Neural cell (in vitro differentiated cells): ENCODE data around the gene BRF1. TPM values are rescaled to one million over a fixed set of nuclear protein-coding genes. Genes with fewer than 3 reads are reported as not detected.

Source experiments
- H2AFZ ChIP-seq: fragments of 200-600, 300-800 bp; sonication (generic), shearing (Covaris generic); 2 replicates; pipeline ENCODE4 v1.6.0; 2014; ENCODE audit warnings: low read depth, mild to moderate bottlenecking, antibody characterized with exemption, low read length, moderate library complexity
- H3F3A ChIP-seq: fragments of 200-600 bp; shearing (Covaris generic); 2 replicates; pipeline ENCODE4 v1.6.1; 2016; ENCODE audit warnings: mild to moderate bottlenecking, moderate library complexity, mixed read lengths, antibody characterized with exemption, low read length; ENCODE audit not compliant: insufficient read depth, poor library complexity, severe bottlenecking
- H3K27ac ChIP-seq: fragments of 200-600, 300-800 bp; sonication (generic), shearing (Covaris generic); 2 replicates; pipeline ENCODE4 v1.5.1; 2014; ENCODE audit warnings: mild to moderate bottlenecking, low read length, moderate library complexity
- H3K27me3 ChIP-seq: fragments of 300-800, 200-600 bp; sonication (generic), shearing (Covaris generic); 2 replicates; pipeline ENCODE4 v1.6.0; 2014; ENCODE audit warnings: mild to moderate bottlenecking, low read depth, low read length, moderate library complexity; ENCODE audit not compliant: insufficient read depth
- H3K36me3 ChIP-seq: fragments of 300-800, 200-600 bp; sonication (generic), shearing (Covaris generic); 2 replicates; pipeline ENCODE4 v1.5.1; 2014; ENCODE audit warnings: mild to moderate bottlenecking, antibody characterized with exemption, low read length, moderate library complexity; ENCODE audit not compliant: insufficient read depth
- H3K4me2 ChIP-seq: fragments of 300-800, 200-600 bp; sonication (generic), shearing (Covaris generic); 2 replicates; pipeline ENCODE4 v1.6.0; 2014; ENCODE audit warnings: mild to moderate bottlenecking, low read length
- H3K4me3 ChIP-seq: fragments of 300-800, 200-600 bp; sonication (generic), shearing (Covaris generic); 2 replicates; pipeline ENCODE4 v1.5.1; 2014; ENCODE audit warnings: mild to moderate bottlenecking, low read length, moderate library complexity
- H3K79me2 ChIP-seq: fragments of 200-600 bp; shearing (Covaris generic); replicated peaks from 2 replicates; pipeline ENCODE4 v1.6.0; 2014; ENCODE audit warnings: mild to moderate bottlenecking, low read length, moderate library complexity; ENCODE audit not compliant: insufficient read depth
- H3K9ac ChIP-seq: fragments of 300-800, 200-600 bp; sonication (generic), shearing (Covaris generic); 2 replicates; pipeline ENCODE4 v1.6.1; 2016; ENCODE audit warnings: mild to moderate bottlenecking, low read length, mixed read lengths
- H3K9me2 ChIP-seq: fragments of 200-600 bp; shearing (Covaris generic); 2 replicates; pipeline ENCODE4 v1.6.1; 2016; ENCODE audit warnings: mild to moderate bottlenecking, low read length, mixed read lengths; ENCODE audit not compliant: insufficient read depth
- H3K9me3 ChIP-seq: fragments of 200-600, 300-800 bp; sonication (generic), shearing (Covaris generic); 2 replicates; pipeline ENCODE4 v1.6.1; 2016; ENCODE audit warnings: mild to moderate bottlenecking, mixed run types, low read length, moderate library complexity, mixed read lengths
- H4K20me1 ChIP-seq: fragments of 200-600 bp; shearing (Covaris generic); 2 replicates; pipeline ENCODE4 v1.6.1; 2016; ENCODE audit warnings: mild to moderate bottlenecking, mixed run types; ENCODE audit not compliant: insufficient read depth
- CTCF ChIP-seq: fragments of 450-650 bp; IDR thresholded peaks from 2 replicates; pipeline ENCODE4 v1.5.1; 2014; ENCODE audit warnings: antibody characterized with exemption, mild to moderate bottlenecking, moderate library complexity; ENCODE audit not compliant: poor library complexity, severe bottlenecking
- EP300 ChIP-seq: fragments of 450-650 bp; conservative IDR thresholded peaks from 2 replicates; pipeline ENCODE4 v1.6.1; 2014; ENCODE audit warnings: antibody characterized with exemption, mild to moderate bottlenecking, moderate library complexity; ENCODE audit not compliant: poor library complexity, severe bottlenecking
- EZH2 ChIP-seq: fragments of 200-600, 300-800 bp; shearing (Covaris generic), sonication (generic); IDR thresholded peaks from 2 replicates; pipeline ENCODE4 v1.6.1; 2014; ENCODE audit warnings: antibody characterized with exemption, low read length, borderline replicate concordance, mild to moderate bottlenecking; ENCODE audit not compliant: insufficient read depth, poor library complexity, severe bottlenecking
- MXI1 ChIP-seq: fragments of 450-650 bp; conservative IDR thresholded peaks from 2 replicates; pipeline ENCODE4 v1.6.1; 2014; ENCODE audit warnings: antibody characterized with exemption, mild to moderate bottlenecking; ENCODE audit not compliant: poor library complexity, severe bottlenecking
- POLR2AphosphoS5 ChIP-seq: IDR thresholded peaks from 2 replicates; pipeline ENCODE4 v1.6.1; 2012
- RAD21 ChIP-seq: fragments of 450-650 bp; conservative IDR thresholded peaks from 2 replicates; pipeline ENCODE4 v1.6.1; 2014; ENCODE audit warnings: antibody characterized with exemption, mild to moderate bottlenecking, moderate library complexity
- REST ChIP-seq: IDR thresholded peaks from 2 replicates; pipeline ENCODE4 v1.6.1; 2012; ENCODE audit warnings: borderline replicate concordance
- SMC3 ChIP-seq: fragments of 450-650 bp; conservative IDR thresholded peaks from 2 replicates; pipeline ENCODE4 v1.6.1; 2014; ENCODE audit warnings: antibody characterized with exemption, mild to moderate bottlenecking, moderate library complexity; ENCODE audit not compliant: poor library complexity
- TAF1 ChIP-seq: IDR thresholded peaks from 2 replicates; pipeline ENCODE4 v1.6.1; 2012; ENCODE audit warnings: low read depth
- polyA plus RNA-seq: library from polyadenylated mRNA; depleted of rRNA; stranded (reverse); fragments of >200 nt; gene quantifications from 2 replicates; pipeline ENCODE4 v1.2.3, GENCODE V29; 2014

BRF1 gene
- polyA plus RNA-seq, 1 donor from 2014 or later = 69.4 TPM

- H3K79me2 ChIP-seq = peaks cover 7% of the 10 kb centered on the region
- H3K27ac ChIP-seq = no peak overlapping the region
- no peak overlapping the region for H2AFZ ChIP-seq
- no peaks in the 10 kb centered on the region for H3K36me3 ChIP-seq
- H3K9ac ChIP-seq = no peak overlapping the region
- H3K4me3 ChIP-seq = no peak overlapping the region
- no peaks in the 10 kb centered on the region for H3F3A ChIP-seq
- H4K20me1 ChIP-seq = no peaks in the 10 kb centered on the region
- H3K9me2 ChIP-seq = no peaks in the 10 kb centered on the region
- TF ChIP-seq MXI1 (no peak), CTCF (peak; percentile 12)
- H3K27me3 ChIP-seq = no peaks in the 10 kb centered on the region
- H3K9me3 ChIP-seq = no peaks in the 10 kb centered on the region
- H3K4me2 ChIP-seq = no peak overlapping the region
Measured at GRCh38 chr14:105282098-105282725, 18.6 kb downstream of the BRF1 start.

GRCh38 chr14:105281371-105282097, 19.3 kb downstream of the BRF1 start:
- Histone ChIP-seq H2AFZ (no peak overlapping the region), H3K27ac (no peak overlapping the region), H3K4me2 (no peak overlapping the region), H3F3A (no peaks in the 10 kb centered on the region), H3K9ac (no peak overlapping the region), H3K27me3 (no peaks in the 10 kb centered on the region), H3K36me3 (no peaks in the 10 kb centered on the region), H3K9me3 (no peaks in the 10 kb centered on the region), H3K4me3 (no peak overlapping the region), H4K20me1 (no peaks in the 10 kb centered on the region), H3K79me2 (peaks cover 7% of the 10 kb centered on the region), H3K9me2 (no peaks in the 10 kb centered on the region)
- TF ChIP-seq RAD21 (peak; percentile 80), TAF1 (no peak), EP300 (no peak), SMC3 (peak; percentile 71), EZH2 (no peak), MXI1 (no peak), POLR2AphosphoS5 (no peak), CTCF (peak; percentile 83), REST (no peak)
